ENCODE measurements around the gene SHROOM4. TPM values are rescaled to one million over a fixed set of nuclear protein-coding genes. Genes with fewer than 3 reads are reported as not detected.

The SHROOM4 gene
- total and polyA plus RNA-seq, 2 experiments from 2014 or later: 1.9 to 8.5 TPM

GRCh38 chrX:50627696-50628095, 186.3 kb downstream of the SHROOM4 start:
- no peaks in the 10 kb centered on the region for H3K4me1 ChIP-seq (ENCODE audit: insufficient read depth)
- ATAC-seq (no peak; the same call in 2 of the 3 replicates), DNase-seq (ENCODE audit: low spot score) (no peak)
- no peak overlapping the region for H3K27ac ChIP-seq (ENCODE audit: low read depth)
- no peak overlapping the region for H3K4me2 ChIP-seq
- H3K36me3 ChIP-seq (ENCODE audit: insufficient read depth): no peaks in the 10 kb centered on the region
- H4K20me1 ChIP-seq (replicated peaks; ENCODE audit: insufficient read depth): no peaks in the 10 kb centered on the region
- no peaks in the 10 kb centered on the region for H3K9me2 ChIP-seq (ENCODE audit: insufficient read depth)
- no peak overlapping the region for H3K4me3 Mint-ChIP-seq
- no peak overlapping the region for H2AFZ ChIP-seq
- H3K27ac Mint-ChIP-seq: no peak overlapping the region
- no peaks in the 10 kb centered on the region for H3K9me3 Mint-ChIP-seq
- peaks cover 16% of the 10 kb centered on the region for H3K4me1 Mint-ChIP-seq
- TF ChIP-seq, protein P1, sequence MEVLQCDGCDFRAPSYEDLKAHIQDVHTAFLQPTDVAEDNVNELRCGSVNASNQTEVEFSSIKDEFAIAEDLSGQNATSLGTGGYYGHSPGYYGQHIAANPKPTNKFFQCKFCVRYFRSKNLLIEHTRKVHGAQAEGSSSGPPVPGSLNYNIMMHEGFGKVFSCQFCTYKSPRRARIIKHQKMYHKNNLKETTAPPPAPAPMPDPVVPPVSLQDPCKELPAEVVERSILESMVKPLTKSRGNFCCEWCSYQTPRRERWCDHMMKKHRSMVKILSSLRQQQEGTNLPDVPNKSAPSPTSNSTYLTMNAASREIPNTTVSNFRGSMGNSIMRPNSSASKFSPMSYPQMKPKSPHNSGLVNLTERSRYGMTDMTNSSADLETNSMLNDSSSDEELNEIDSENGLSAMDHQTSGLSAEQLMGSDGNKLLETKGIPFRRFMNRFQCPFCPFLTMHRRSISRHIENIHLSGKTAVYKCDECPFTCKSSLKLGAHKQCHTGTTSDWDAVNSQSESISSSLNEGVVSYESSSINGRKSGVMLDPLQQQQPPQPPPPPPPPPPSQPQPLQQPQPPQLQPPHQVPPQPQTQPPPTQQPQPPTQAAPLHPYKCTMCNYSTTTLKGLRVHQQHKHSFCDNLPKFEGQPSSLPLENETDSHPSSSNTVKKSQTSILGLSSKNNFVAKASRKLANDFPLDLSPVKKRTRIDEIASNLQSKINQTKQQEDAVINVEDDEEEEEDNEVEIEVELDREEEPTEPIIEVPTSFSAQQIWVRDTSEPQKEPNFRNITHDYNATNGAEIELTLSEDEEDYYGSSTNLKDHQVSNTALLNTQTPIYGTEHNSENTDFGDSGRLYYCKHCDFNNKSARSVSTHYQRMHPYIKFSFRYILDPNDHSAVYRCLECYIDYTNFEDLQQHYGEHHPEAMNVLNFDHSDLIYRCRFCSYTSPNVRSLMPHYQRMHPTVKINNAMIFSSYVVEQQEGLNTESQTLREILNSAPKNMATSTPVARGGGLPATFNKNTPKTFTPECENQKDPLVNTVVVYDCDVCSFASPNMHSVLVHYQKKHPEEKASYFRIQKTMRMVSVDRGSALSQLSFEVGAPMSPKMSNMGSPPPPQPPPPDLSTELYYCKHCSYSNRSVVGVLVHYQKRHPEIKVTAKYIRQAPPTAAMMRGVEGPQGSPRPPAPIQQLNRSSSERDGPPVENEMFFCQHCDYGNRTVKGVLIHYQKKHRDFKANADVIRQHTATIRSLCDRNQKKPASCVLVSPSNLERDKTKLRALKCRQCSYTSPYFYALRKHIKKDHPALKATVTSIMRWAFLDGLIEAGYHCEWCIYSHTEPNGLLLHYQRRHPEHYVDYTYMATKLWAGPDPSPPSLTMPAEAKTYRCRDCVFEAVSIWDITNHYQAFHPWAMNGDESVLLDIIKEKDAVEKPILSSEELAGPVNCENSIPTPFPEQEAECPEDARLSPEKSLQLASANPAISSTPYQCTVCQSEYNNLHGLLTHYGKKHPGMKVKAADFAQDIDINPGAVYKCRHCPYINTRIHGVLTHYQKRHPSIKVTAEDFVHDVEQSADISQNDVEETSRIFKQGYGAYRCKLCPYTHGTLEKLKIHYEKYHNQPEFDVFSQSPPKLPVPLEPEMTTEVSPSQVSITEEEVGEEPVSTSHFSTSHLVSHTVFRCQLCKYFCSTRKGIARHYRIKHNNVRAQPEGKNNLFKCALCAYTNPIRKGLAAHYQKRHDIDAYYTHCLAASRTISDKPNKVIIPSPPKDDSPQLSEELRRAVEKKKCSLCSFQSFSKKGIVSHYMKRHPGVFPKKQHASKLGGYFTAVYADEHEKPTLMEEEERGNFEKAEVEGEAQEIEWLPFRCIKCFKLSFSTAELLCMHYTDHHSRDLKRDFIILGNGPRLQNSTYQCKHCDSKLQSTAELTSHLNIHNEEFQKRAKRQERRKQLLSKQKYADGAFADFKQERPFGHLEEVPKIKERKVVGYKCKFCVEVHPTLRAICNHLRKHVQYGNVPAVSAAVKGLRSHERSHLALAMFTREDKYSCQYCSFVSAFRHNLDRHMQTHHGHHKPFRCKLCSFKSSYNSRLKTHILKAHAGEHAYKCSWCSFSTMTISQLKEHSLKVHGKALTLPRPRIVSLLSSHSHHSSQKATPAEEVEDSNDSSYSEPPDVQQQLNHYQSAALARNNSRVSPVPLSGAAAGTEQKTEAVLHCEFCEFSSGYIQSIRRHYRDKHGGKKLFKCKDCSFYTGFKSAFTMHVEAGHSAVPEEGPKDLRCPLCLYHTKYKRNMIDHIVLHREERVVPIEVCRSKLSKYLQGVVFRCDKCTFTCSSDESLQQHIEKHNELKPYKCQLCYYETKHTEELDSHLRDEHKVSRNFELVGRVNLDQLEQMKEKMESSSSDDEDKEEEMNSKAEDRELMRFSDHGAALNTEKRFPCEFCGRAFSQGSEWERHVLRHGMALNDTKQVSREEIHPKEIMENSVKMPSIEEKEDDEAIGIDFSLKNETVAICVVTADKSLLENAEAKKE (CRISPR knock-in tag; IDR thresholded peaks at IDR 0.05): no peak
- TF ChIP-seq, protein P2, sequence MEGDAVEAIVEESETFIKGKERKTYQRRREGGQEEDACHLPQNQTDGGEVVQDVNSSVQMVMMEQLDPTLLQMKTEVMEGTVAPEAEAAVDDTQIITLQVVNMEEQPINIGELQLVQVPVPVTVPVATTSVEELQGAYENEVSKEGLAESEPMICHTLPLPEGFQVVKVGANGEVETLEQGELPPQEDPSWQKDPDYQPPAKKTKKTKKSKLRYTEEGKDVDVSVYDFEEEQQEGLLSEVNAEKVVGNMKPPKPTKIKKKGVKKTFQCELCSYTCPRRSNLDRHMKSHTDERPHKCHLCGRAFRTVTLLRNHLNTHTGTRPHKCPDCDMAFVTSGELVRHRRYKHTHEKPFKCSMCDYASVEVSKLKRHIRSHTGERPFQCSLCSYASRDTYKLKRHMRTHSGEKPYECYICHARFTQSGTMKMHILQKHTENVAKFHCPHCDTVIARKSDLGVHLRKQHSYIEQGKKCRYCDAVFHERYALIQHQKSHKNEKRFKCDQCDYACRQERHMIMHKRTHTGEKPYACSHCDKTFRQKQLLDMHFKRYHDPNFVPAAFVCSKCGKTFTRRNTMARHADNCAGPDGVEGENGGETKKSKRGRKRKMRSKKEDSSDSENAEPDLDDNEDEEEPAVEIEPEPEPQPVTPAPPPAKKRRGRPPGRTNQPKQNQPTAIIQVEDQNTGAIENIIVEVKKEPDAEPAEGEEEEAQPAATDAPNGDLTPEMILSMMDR (conservative IDR thresholded peaks at IDR 0.05; ENCODE audit: low read depth in 2 of 2): no peak
- TF ChIP-seq CREB1 (CRISPR knock-in tag; IDR thresholded peaks at IDR 0.05; ENCODE audit: low read depth) (no peak), POLR2AphosphoS5 (IDR thresholded peaks at IDR 0.05; ENCODE audit: low read depth) (no peak), EZH2phosphoT487 (IDR thresholded peaks at IDR 0.05; ENCODE audit: unreplicated experiment) (no peak), STAT1 (IDR thresholded peaks at IDR 0.05; ENCODE audit: unreplicated experiment) (no peak), ETS1 (IDR thresholded peaks at IDR 0.05) (no peak), ZNF331 (CRISPR knock-in tag; IDR thresholded peaks at IDR 0.05; ENCODE audit: low read depth) (no peak), EZH2 (IDR thresholded peaks at IDR 0.05; ENCODE audit: low read depth, unreplicated experiment) (no peak), NANOG (IDR thresholded peaks at IDR 0.05; ENCODE audit: borderline replicate concordance) (no peak), JUNB (IDR thresholded peaks at IDR 0.05; ENCODE audit: unreplicated experiment) (no peak), REST (IDR thresholded peaks at IDR 0.05; ENCODE audit: unreplicated experiment) (no peak), ZNF114 (CRISPR knock-in tag; IDR thresholded peaks at IDR 0.05) (no peak)
- H3K4me3 ChIP-seq: no peak overlapping the region
- no peaks in the 10 kb centered on the region for H3K27me3 Mint-ChIP-seq (ENCODE audit: insufficient read depth, low read depth, poor library complexity)
- no peaks in the 10 kb centered on the region for H3K79me2 ChIP-seq (replicated peaks; ENCODE audit: insufficient read depth)
- H3K27me3 ChIP-seq (ENCODE audit: insufficient read depth): no peaks in the 10 kb centered on the region
- H3K36me3 Mint-ChIP-seq (ENCODE audit: low read depth): peaks cover 3% of the 10 kb centered on the region; the same call in 1 of the 3 replicates
- no peaks in the 10 kb centered on the region for H3F3A ChIP-seq (replicated peaks; ENCODE audit: low read depth)
